NB4 (cell line): ENCODE results near the gene C10orf53.

Experiments
- DNase-seq: peaks from one replicate; pipeline ENCODE4 v3.0.0; 2010; ENCODE audit warnings: low read depth
- H3K4me3 ChIP-seq: one replicate; pipeline ENCODE4 v1.5.1; 2011; ENCODE audit warnings: mild to moderate bottlenecking, low read depth, low read length, moderate library complexity
- MYC ChIP-seq: IDR thresholded peaks from 2 replicates; pipeline ENCODE4 v1.6.1; 2011; ENCODE audit warnings: low read depth, low read length
- POLR2A ChIP-seq: IDR thresholded peaks from 2 replicates; pipeline ENCODE4 v1.6.1; 2011; ENCODE audit warnings: mild to moderate bottlenecking; ENCODE audit not compliant: insufficient read length; ENCODE audit errors: extremely low read depth
- TF ChIP-seq, protein P1 (sequence below): IDR thresholded peaks from one replicate; pipeline ENCODE4 v1.5.1; 2012; ENCODE audit warnings: low read depth, low read length
- TF ChIP-seq, protein P2 (sequence below): IDR thresholded peaks from 2 replicates; pipeline ENCODE4 v1.6.1; 2011; ENCODE audit warnings: low read depth, low read length

C10orf53 gene

DNA sequence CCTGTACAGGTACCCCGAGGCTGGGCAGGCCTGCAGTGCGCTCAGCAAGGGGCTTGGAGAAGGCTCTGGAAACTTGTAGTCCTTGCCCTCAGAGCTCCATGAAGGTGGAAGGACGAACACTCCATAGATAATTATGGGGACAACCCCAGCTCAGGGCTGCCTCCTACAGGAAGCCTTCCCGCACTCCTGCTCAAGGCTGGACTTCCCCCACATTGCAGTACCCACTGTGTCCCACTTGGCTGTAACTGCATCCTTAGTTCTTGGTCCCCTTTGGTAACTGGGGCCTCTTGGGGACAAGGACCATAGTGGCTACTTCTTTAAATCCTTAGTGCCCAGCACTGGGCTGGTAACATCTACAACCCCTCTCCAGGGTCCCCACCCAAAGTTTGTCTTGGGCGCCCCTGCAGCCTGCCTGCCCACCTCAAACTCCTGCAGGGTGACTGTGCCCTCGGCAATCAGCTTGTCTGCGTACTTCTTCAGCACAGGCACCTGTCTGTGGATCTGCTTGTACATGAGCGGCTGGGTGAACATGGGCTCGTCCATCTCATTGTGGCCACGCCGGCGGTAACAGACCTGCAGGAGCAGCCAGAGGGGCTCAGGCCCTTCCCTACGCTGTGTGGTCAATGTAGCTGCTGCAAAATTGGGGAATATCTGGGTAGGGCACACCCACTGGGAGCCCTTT, 65.6 kb downstream of the C10orf53 start:
- peak; percentile 34 for DNase-seq
- no peak overlapping the region for H3K4me3 ChIP-seq
- TF ChIP-seq MYC (no peak), POLR2A (no peak)
- TF ChIP-seq, protein P1, sequence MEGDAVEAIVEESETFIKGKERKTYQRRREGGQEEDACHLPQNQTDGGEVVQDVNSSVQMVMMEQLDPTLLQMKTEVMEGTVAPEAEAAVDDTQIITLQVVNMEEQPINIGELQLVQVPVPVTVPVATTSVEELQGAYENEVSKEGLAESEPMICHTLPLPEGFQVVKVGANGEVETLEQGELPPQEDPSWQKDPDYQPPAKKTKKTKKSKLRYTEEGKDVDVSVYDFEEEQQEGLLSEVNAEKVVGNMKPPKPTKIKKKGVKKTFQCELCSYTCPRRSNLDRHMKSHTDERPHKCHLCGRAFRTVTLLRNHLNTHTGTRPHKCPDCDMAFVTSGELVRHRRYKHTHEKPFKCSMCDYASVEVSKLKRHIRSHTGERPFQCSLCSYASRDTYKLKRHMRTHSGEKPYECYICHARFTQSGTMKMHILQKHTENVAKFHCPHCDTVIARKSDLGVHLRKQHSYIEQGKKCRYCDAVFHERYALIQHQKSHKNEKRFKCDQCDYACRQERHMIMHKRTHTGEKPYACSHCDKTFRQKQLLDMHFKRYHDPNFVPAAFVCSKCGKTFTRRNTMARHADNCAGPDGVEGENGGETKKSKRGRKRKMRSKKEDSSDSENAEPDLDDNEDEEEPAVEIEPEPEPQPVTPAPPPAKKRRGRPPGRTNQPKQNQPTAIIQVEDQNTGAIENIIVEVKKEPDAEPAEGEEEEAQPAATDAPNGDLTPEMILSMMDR, result no peak
- TF ChIP-seq, protein P2, sequence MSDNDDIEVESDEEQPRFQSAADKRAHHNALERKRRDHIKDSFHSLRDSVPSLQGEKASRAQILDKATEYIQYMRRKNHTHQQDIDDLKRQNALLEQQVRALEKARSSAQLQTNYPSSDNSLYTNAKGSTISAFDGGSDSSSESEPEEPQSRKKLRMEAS, result no peak

DNA sequence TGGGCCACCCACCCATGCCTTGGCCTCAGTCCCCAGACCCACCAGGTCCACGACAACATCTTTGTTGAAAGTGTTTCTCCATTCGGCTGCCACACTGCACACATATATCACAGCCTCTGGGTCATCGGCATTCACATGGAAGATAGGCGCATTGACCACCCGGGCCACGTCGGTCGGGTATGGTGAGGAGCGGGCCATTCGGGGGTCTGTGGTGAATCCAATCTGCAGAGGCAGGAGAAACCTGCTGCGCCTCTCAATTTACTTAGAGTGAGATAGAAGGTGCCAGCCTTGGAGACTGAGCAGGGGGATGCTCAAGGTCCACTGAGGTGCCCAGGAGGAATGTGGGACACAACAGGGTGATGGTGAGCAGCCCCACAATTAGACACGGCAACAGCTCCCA, 66.3 kb downstream of the C10orf53 start:
- TF ChIP-seq MYC (no peak), POLR2A (no peak)
- TF ChIP-seq, protein P1, result no peak
- TF ChIP-seq, protein P2, result no peak
- no peak for DNase-seq
- H3K4me3 ChIP-seq, result no peak overlapping the region

DNA sequence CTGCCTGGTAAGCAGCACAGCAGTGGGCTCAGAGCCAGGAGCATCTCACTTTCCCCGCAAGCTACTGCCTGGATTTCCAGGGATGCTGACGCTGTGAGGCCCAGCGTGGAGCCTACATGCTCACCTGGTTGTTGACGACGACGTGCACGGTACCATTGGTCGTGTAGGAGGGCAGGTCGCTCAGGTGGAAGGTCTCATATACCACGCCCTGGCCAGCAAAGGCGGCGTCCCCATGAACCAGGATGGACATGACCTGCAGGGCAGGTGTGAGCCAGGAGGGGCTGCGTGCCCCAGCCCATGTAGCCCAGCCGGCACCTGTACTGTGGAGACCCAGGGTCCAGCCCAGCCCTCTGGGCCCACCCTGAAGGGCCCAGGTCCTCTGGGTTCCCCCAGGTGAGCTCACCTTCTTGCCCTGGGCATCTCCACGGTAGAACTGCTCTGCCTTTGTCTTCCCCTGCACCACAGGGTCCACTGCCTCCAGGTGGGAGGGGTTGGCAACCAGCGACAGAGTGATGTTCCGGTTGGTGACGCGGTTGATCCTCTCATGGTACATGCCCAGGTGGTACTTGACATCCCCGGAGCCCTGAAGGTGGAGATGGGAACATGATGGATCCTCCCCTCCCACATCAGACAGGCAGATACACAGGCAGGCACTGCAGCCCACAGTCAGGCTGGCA, 67.3 kb downstream of the C10orf53 start:
- TF ChIP-seq, protein P1, result no peak
- TF ChIP-seq POLR2A (no peak), MYC (no peak)
- TF ChIP-seq, protein P2, result no peak
- no peak for DNase-seq
- H3K4me3 ChIP-seq, result no peak overlapping the region
